HuH-7 (cell line): ENCODE results near the gene OR10H2.
A peak's percentile ranks its signal among the peaks of the same experiment; 100 is the strongest.
"Not testable (repeated sequence)": the region's sequence is repeated elsewhere in the genome, so short reads cannot be mapped to it uniquely, and the experiment has no call there.

Experiments used
- DNase-seq: peaks from one replicate; pipeline ENCODE4 v3.0.0; 2011; ENCODE audit warnings: low spot score

The OR10H2 gene, protein sequence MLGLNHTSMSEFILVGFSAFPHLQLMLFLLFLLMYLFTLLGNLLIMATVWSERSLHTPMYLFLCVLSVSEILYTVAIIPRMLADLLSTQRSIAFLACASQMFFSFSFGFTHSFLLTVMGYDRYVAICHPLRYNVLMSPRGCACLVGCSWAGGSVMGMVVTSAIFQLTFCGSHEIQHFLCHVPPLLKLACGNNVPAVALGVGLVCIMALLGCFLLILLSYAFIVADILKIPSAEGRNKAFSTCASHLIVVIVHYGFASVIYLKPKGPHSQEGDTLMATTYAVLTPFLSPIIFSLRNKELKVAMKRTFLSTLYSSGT

GRCh38 chr19:15727724-15728123 is at the start of gene OR10H2:
TSS of gene OR10H2 (plus strand) at chr19:15728024. CDS start at chr19:15728044, 20 bp downstream.
- no peak for DNase-seq

DNA sequence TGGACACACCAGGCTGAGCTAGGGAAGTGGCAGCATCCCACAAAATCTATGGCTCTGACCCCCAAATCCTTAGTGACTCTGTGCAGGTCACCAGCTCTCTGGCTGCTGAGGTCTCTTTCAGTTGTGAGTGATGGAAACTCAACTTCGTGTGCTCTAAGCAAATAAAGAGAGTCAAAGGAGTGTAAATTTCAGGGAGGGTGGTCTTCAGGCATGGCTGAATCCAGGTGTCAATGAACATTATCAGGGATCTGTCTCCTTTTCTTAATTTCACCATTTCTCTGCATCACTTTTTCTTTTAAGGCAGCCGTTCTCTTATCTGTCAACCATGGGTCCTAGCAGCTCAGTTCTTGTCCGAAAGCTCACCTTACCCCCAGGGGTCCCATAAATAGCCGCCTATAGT is 48.7 kb upstream of the OR10H2 start:
- no peak for DNase-seq

DNA sequence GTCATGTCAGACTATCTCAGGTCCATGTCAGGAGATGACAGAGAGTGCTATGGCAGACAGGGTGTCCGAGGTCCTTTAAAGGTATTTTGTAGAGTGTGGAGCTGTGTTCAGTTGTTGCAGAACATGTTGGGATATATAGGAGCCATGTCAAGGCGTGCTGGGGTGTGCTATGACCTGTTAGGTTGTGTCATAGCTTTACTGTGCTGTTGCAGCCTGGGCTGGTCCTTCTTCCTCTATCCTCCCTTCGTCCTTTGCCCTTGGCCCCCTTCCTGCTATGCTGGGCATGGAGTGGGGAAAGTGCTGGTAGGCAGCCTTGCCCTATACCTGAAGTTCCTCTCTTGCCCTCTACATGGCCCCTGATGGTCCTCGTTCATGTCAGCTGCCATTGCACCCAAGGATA is 48.0 kb upstream of the OR10H2 start:
- DNase-seq = not testable (repeated sequence)

GRCh38 chr19:15680478-15681322 is 47.1 kb upstream of the OR10H2 start:
- peak; percentile 56 for DNase-seq

GRCh38 chr19:15683411-15683810 is 44.4 kb upstream of the OR10H2 start:
- DNase-seq = no peak

- DNase-seq = no peak
Measured at GRCh38 chr19:15684828-15685227, 43.0 kb upstream of the OR10H2 start.

GRCh38 chr19:15696654-15697194 is 31.1 kb upstream of the OR10H2 start:
- DNase-seq = no peak

DNA sequence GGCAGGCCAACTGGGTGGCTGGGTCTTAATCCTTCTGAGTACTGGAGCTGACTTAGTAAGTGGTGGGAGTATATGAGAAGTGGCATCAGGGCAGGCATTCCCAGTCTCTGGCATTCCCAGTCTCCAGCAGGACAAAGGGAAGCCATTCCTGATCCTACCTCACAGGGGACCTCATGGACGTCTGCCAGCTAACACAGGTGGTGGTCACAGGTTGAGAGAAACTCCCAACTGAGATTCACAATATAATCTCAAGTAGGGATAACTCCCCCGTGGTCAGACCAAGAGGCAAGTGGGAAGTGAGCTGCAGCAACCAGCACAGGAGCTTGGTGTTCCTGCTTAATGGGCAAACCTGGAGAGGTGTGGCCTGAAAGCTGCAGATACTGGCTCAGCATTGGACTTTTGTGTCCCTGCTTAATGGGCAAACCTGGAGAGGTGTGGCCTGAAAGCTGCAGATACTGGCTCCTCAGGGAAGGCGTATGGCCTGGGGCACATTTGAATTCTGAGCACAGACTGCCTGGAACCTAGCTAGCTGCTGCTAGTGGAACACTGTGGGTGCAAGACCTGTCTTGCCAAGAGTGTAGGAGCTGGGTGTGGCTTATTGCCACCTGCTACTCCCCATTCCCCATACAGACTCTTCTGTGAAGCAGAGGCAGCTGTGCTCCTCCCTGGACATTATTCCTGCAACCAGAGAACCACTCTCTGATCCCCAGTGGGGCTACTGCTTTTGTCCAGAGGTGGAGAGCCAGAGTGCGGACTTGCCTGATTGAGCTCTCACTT is 25.9 kb upstream of the OR10H2 start:
- DNase-seq = no peak

DNA sequence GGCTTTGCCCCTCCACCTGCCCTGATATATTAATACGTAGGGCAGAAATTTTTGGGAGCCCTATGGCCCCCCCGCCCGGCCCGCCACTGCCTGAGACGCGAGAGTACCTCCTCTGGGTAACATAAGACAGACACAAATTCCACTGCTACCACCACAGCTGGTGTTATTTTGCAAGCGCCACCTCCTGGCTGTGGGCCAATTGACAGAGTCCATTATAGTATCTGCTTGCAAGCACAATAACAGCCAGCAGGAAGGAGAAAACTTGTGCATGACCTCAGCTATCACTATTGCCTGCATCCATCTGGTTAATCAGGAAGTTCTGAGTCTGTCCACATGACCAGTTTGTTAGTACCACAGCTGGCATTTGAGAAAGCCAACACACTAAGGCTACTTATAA is 25.3 kb upstream of the OR10H2 start:
- peak; percentile 55 for DNase-seq

DNA sequence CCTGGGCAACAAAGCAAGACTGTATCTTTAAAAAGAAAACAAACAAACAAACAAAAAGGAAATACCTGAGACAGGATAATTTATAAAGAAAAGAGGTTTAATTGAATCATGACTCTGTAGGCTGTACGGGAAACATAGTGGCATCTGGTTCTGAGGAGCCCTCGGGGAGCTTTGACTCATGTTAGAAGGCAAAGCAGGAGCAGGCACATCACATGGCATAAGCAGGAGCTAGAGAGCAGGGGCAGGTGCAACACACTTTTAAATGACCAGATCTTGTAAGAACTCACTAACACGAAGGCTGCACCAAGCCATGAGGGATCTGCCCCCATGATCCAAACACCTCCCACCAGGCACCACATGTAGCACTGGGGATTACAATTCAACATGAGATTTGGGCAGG is 13.2 kb upstream of the OR10H2 start:
- no peak for DNase-seq

GRCh38 chr19:15715642-15716041 is 12.2 kb upstream of the OR10H2 start:
- DNase-seq = no peak

DNA sequence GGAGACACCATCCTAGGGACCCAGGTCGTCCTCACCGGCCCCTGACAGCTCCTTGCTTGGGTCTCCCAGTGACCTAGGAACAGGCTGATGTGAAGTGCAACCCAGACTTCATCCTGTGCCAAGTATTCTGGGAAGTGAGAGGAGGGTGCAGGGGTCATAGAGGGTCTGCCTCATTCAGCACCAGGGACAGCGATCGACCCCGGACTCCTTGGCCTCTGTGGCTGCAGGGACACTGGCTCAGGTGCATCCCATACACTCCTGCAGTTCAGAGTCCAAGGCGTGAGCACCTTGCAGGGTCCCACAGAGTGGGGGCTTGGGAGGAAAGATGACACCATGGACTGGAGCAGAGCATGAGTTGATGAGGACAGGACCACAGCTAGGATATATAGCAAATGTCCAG is 10.0 kb upstream of the OR10H2 start:
- DNase-seq = peak; percentile 17

- no peak for DNase-seq
Measured at GRCh38 chr19:15721268-15721667, 6.6 kb upstream of the OR10H2 start.

DNA sequence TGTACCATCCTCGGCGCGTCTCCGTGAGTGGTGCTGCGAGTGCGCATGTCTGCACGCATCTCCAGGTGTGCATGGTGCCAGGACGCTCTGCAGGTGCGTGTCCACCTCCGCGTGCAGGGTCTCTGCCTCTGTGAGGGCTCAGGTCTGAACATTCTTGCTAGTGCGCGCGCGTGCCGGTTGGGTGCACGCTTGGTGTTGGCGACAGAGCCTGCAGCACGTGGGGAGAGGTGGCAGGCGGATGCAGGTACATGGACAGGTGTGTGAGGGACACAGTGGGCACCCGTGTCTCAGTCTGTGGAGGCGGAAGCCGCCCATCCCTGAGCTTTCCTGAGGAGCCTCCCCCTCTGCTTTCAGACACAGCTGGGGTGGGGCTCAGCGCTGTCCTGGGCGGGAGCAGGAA is 4.9 kb upstream of the OR10H2 start:
- no peak for DNase-seq

GRCh38 chr19:15730538-15730937 is 2.7 kb downstream of the OR10H2 start:
- DNase-seq = no peak

DNA sequence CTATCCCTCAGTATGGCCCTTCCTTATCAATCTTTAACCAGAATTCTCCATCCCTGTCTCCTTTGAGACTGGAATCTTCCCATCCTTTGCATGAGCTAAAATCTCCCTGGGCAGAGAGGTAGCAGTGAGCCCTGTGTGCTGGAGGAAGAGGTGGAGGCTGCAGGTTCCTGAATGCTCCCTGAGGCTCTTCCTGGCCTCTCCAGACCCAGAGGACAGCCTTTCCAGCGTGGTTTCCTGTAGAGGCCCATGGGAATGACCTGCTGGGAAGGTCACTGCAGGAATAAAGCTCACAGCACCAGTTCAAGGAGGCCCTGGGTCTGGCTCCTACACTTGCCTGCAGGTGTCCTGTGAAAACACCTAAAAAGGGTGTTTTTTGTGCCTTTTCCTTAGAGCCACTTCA is 4.6 kb downstream of the OR10H2 start:
- no peak for DNase-seq

DNA sequence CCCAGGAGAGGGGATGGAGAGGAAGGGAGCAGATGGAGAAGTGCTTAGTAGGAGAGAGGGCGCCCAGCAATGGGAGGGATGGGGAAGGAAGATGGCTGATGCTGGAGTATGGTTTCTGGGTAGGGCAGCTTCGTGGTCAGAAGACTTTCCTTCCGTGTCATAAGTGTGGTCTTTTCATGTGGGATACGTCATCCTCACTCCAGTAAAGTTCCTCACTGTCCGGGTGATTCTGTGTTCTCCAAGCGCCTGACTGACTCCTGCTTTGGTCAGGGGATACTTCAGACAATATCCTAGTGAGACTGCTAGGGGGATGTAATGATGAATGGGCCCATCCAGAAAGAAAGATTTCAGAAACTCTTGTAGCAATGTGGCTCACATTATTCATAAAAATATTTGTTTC is 6.1 kb downstream of the OR10H2 start:
- DNase-seq = no peak

- no peak for DNase-seq
Measured at GRCh38 chr19:15737722-15738121, 9.9 kb downstream of the OR10H2 start, which contains the start of gene OR10H3. TSS of gene OR10H3 (plus strand) at chr19:15737985. CDS start at chr19:15741393, 3,408 bp downstream.

DNA sequence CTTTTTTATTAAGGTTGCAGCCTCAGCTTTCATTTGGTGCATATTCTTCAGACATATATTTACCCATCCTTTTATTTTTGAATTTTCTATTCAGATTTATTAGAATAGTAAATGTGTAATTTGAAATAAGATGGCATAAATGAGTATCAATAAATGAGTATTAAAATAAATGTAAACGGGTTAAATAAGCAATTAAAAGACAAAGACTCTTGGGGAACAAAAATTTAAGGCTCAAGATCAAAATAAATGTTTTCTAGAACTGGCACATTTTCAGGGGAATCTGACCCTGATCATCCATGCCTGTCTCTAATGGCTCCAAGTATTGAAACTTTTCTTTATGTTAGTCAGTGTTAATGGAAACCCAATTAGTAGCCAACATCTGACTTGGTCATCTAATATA is 13.0 kb downstream of the OR10H2 start:
- DNase-seq = no peak

DNA sequence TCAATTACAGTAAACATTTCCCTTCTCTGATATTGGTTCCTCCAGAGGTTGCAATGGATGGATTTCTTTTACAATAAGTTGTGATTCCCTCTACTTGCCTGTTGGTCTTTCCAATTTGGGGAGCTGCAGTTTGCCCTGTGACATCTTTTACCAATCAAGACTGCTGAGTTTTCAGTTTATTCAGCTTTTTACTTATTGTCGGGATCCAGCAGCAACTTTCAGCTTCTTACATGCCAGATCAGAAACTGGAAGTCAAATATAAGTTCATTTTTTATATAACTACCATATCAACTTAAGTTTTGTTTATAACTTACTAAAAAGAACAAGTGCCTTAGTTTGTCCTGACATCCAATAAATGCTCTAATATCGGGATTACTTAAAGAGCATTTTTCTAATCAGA is 20.4 kb downstream of the OR10H2 start:
- no peak for DNase-seq

- DNase-seq = no peak
Measured at GRCh38 chr19:15758379-15758778, 30.6 kb downstream of the OR10H2 start.

DNA sequence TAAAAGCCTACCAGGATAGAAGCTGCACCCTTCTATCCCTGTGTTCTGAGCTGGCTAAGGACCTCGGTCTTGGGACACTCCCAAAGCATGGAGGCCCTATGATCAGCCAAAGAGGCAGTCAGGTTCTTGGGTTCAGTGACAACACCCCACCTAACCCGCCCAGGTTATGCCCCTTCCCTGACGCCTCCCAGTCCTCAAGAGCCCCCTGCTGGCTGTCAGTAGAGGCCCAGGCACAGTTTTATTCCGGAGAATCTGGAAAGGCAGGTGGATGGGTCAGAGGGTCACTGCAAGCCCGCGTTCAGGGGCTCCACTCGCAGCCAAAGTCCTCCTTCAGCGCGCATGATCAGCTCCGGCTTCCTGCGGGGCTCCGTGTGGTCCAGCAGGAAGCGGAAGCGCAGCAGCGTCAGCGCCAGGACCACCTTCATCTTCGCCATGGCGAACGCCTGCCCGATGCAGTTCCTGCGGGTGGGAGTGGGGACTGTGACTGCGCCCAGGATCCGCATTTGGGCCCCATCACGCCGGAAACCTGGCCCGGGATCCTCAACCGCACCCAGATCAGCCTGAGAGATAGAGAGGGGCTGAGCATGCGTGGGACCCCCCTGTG is 32.2 kb downstream of the OR10H2 start:
- peak; percentile 39 for DNase-seq
